GM12874 (cell line): ENCODE measurements around the gene AKR1C4.

ENCODE experiments used
- CTCF ChIP-seq: IDR thresholded peaks from 2 replicates; pipeline ENCODE4 v1.5.1; 2011; ENCODE audit warnings: low read depth, mild to moderate bottlenecking, control low read depth, low read length, moderate library complexity; ENCODE audit not compliant: insufficient read depth

Gene AKR1C4

GRCh38 chr10:5242585-5242984 lies 45.9 kb downstream of the AKR1C4 start:
- TF ChIP-seq CTCF: no peak

GRCh38 chr10:5243521-5243987 lies 46.9 kb downstream of the AKR1C4 start:
- no peak for TF ChIP-seq CTCF

- TF ChIP-seq CTCF: no peak
Measured at GRCh38 chr10:5252177-5253037, 55.8 kb downstream of the AKR1C4 start.

GRCh38 chr10:5254488-5254887 lies 57.9 kb downstream of the AKR1C4 start:
- no peak for TF ChIP-seq CTCF

- no peak for TF ChIP-seq CTCF
Measured at GRCh38 chr10:5259132-5259951, 62.7 kb downstream of the AKR1C4 start.

- no peak for TF ChIP-seq CTCF
Measured at GRCh38 chr10:5259952-5260578, 63.4 kb downstream of the AKR1C4 start.

- TF ChIP-seq CTCF: no peak
Measured at GRCh38 chr10:5260828-5261227, 64.2 kb downstream of the AKR1C4 start.
